MM.1S (cell line): ENCODE results near the gene PHACTR1.

Experiments
- DNase-seq: peaks from one replicate; pipeline ENCODE4 v3.0.0-alpha.2; 2015
- H2AFZ ChIP-seq: fragments of 300-600 bp; sonication (generic); 2 replicates; pipeline ENCODE4 v1.6.0; 2016; ENCODE audit warnings: antibody characterized with exemption, low read length
- H3F3A ChIP-seq: fragments of 300-600 bp; sonication (generic); 2 replicates; pipeline ENCODE4 v1.6.1; 2016; ENCODE audit warnings: mild to moderate bottlenecking, antibody characterized with exemption, low read length, moderate library complexity, mixed read lengths; ENCODE audit not compliant: insufficient read depth
- H3K27ac ChIP-seq: fragments of 300-600 bp; sonication (generic); 2 replicates; pipeline ENCODE4 v1.5.1; 2016; ENCODE audit warnings: mild to moderate bottlenecking, low read length
- H3K27me3 ChIP-seq: fragments of 300-600 bp; sonication (generic); replicated peaks from 2 replicates; pipeline ENCODE4 v1.6.0; 2016; ENCODE audit warnings: low read length; ENCODE audit not compliant: insufficient read depth
- H3K36me3 ChIP-seq: fragments of 300-600 bp; sonication (generic); replicated peaks from 2 replicates; pipeline ENCODE4 v1.6.1; 2016; ENCODE audit warnings: mild to moderate bottlenecking, low read length, mixed read lengths; ENCODE audit not compliant: insufficient read depth
- H3K4me1 ChIP-seq: fragments of 300-600 bp; sonication (generic); 2 replicates; pipeline ENCODE4 v1.6.1; 2016; ENCODE audit warnings: low read length, mixed read lengths
- H3K4me2 ChIP-seq: fragments of 300-600 bp; sonication (generic); 2 replicates; pipeline ENCODE4 v1.6.0; 2016; ENCODE audit warnings: low read depth, low read length
- H3K4me3 ChIP-seq: fragments of 300-600 bp; sonication (generic); 2 replicates; pipeline ENCODE4 v1.5.1; 2016; ENCODE audit warnings: low read length, mixed read lengths
- H3K79me2 ChIP-seq: fragments of 300-600 bp; sonication (generic); 2 replicates; pipeline ENCODE4 v1.6.1; 2016; ENCODE audit warnings: mixed run types, low read length, mixed read lengths
- H3K9ac ChIP-seq: fragments of 300-600 bp; sonication (generic); 2 replicates; pipeline ENCODE4 v1.6.1; 2016; ENCODE audit warnings: low read length, mixed read lengths
- H3K9me2 ChIP-seq: fragments of 300-600 bp; sonication (generic); replicated peaks from 2 replicates; pipeline ENCODE4 v1.6.1; 2016; ENCODE audit warnings: mild to moderate bottlenecking, low read length, mixed read lengths; ENCODE audit not compliant: insufficient read depth
- H3K9me3 ChIP-seq: fragments of 300-600 bp; sonication (generic); replicated peaks from 2 replicates; pipeline ENCODE4 v1.6.1; 2016; ENCODE audit warnings: mild to moderate bottlenecking, low read length, mixed read lengths; ENCODE audit not compliant: insufficient read depth
- H4K20me1 ChIP-seq: fragments of 300-600 bp; sonication (generic); 2 replicates; pipeline ENCODE4 v1.6.1; 2016; ENCODE audit warnings: mild to moderate bottlenecking, low read length, moderate library complexity, mixed read lengths; ENCODE audit not compliant: insufficient read depth
- EZH2 ChIP-seq: fragments of 300-600 bp; sonication (generic); optimal IDR thresholded peaks from 2 replicates; pipeline ENCODE3; 2017; ENCODE audit warnings: low read depth, mild to moderate bottlenecking, antibody characterized with exemption, low read length, mixed read lengths
- EZH2phosphoT487 ChIP-seq: fragments of 300-600 bp; sonication (generic); IDR thresholded peaks from 2 replicates; pipeline ENCODE4 v1.6.1; 2018; ENCODE audit warnings: antibody characterized with exemption, low read length
- TF ChIP-seq, protein P1 (sequence below): fragments of 300-600 bp; sonication (generic); IDR thresholded peaks from 2 replicates; pipeline ENCODE4 v1.5.1; 2016; ENCODE audit warnings: antibody characterized with exemption, low read length, mixed read lengths

The PHACTR1 gene

DNA sequence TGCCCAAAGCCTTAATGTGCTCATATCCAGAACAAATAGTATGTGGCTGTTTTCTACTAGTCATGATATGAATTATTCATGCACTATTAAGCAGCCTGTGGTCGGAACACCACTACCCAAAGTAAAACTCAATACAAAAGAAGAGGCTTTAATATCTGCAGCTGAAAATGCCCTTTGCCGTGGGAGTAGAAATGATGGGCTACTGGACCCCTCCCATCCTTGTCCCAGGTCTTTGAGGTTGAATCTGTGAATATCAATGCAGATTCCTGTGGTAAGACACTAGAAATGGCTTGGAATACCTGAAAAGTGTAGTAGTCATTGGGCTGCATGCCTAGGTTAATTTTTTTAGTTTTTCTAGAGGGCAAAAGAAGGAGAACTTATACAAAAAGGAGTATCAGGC lies 308.0 kb downstream of the PHACTR1 start:
- no peaks in the 10 kb centered on the region for H3K9me2 ChIP-seq
- H3K36me3 ChIP-seq: no peaks in the 10 kb centered on the region
- no peak overlapping the region for H3K27ac ChIP-seq
- H3K4me1 ChIP-seq: no peaks in the 10 kb centered on the region
- H3K4me3 ChIP-seq: no peak overlapping the region
- TF ChIP-seq, protein P1, sequence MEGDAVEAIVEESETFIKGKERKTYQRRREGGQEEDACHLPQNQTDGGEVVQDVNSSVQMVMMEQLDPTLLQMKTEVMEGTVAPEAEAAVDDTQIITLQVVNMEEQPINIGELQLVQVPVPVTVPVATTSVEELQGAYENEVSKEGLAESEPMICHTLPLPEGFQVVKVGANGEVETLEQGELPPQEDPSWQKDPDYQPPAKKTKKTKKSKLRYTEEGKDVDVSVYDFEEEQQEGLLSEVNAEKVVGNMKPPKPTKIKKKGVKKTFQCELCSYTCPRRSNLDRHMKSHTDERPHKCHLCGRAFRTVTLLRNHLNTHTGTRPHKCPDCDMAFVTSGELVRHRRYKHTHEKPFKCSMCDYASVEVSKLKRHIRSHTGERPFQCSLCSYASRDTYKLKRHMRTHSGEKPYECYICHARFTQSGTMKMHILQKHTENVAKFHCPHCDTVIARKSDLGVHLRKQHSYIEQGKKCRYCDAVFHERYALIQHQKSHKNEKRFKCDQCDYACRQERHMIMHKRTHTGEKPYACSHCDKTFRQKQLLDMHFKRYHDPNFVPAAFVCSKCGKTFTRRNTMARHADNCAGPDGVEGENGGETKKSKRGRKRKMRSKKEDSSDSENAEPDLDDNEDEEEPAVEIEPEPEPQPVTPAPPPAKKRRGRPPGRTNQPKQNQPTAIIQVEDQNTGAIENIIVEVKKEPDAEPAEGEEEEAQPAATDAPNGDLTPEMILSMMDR: no peak
- TF ChIP-seq EZH2phosphoT487: no peak
- H3F3A ChIP-seq: no peaks in the 10 kb centered on the region
- no peaks in the 10 kb centered on the region for H4K20me1 ChIP-seq
- H3K9me3 ChIP-seq: no peaks in the 10 kb centered on the region
- H3K4me2 ChIP-seq: no peak overlapping the region
- no peaks in the 10 kb centered on the region for H3K27me3 ChIP-seq
- no peak overlapping the region for H2AFZ ChIP-seq
- no peaks in the 10 kb centered on the region for H3K79me2 ChIP-seq
- DNase-seq: no peak
- H3K9ac ChIP-seq: no peak overlapping the region

DNA sequence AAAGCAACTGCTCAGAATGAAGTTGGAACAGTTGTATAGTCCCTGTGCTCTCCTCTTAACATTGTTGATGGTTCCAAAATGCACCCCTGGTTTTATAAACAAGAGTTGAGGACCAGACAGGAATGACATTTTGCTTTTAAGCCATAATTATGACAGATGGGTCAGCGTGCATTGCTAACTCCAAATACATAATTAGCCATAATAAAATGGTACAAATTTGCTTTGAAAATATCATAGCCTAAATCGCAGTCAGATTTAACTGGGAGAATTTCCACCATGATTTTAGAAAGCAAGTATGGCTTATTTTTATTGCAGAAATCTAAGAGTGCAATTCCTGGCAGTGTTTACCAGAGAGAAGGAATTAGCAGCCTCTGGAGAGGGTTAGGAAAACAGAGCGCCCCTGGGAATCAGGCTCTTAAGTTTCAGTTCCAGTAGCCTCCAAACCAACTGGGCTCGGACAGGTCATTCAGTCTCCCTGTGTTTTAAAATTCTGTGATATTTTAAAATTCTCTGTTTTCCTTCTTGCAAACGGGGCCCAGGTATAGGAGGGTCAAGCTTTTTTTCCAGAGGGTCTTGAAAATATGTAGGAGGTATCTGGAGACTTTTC lies 309.4 kb downstream of the PHACTR1 start:
- H3K9me2 ChIP-seq: no peaks in the 10 kb centered on the region
- no peak overlapping the region for H3K4me3 ChIP-seq
- no peak for TF ChIP-seq EZH2
- TF ChIP-seq EZH2phosphoT487: no peak
- TF ChIP-seq, protein P1: no peak
- no peak overlapping the region for H2AFZ ChIP-seq
- H4K20me1 ChIP-seq: no peaks in the 10 kb centered on the region
- no peaks in the 10 kb centered on the region for H3F3A ChIP-seq
- no peaks in the 10 kb centered on the region for H3K27me3 ChIP-seq
- H3K9me3 ChIP-seq: no peaks in the 10 kb centered on the region
- no peak for DNase-seq
- no peak overlapping the region for H3K27ac ChIP-seq
- no peaks in the 10 kb centered on the region for H3K4me1 ChIP-seq
- H3K36me3 ChIP-seq: no peaks in the 10 kb centered on the region
- no peaks in the 10 kb centered on the region for H3K79me2 ChIP-seq
- no peak overlapping the region for H3K9ac ChIP-seq
- no peak overlapping the region for H3K4me2 ChIP-seq

DNA sequence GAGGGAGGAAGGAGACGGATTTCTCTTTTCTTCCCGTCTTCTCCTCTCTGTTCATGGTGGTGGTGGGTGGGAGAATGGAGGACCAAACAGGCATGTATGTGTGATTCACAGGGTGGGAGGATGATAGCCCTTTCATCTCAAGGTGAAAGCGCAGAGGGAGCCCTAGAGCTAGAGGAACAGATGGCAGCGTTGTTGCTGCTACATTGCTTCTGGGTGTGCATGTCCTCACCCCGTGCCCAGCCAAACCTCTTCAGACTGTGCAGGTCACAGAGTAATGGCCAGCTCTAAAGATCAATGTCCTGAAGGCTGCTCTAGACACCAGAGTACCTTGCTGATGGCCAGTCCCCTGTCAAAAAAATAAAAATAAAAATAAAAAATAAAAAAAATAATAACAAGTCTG lies 310.0 kb downstream of the PHACTR1 start:
- Histone ChIP-seq H3F3A (no peaks in the 10 kb centered on the region), H3K4me1 (no peaks in the 10 kb centered on the region), H3K79me2 (no peaks in the 10 kb centered on the region), H3K4me3 (no peak overlapping the region), H3K27me3 (no peaks in the 10 kb centered on the region), H3K9ac (no peak overlapping the region), H3K27ac (no peak overlapping the region), H2AFZ (no peak overlapping the region), H3K9me3 (no peaks in the 10 kb centered on the region), H4K20me1 (no peaks in the 10 kb centered on the region), H3K36me3 (no peaks in the 10 kb centered on the region), H3K9me2 (no peaks in the 10 kb centered on the region), H3K4me2 (no peak overlapping the region)
- DNase-seq: no peak
- no peak for TF ChIP-seq EZH2phosphoT487
- no peak for TF ChIP-seq EZH2
- TF ChIP-seq, protein P1: no peak
